GM12878 (cell line): ENCODE measurements around the gene GPBP1L1. TPM values are rescaled to one million over a fixed set of nuclear protein-coding genes. Genes with fewer than 3 reads are reported as not detected.

Source experiments
- ATF2 ChIP-seq: IDR thresholded peaks from 2 replicates; pipeline ENCODE4 v1.6.1; 2012; ENCODE audit warnings: low read length, inconsistent platforms
- BHLHE40 ChIP-seq, 2 experiments: fragments of 450-650 bp in 1 of 2; IDR thresholded peaks; 2 replicates each; pipeline ENCODE4 v1.6.1; 2011 to 2017; ENCODE audit warnings: low read depth in 2 of 2, borderline replicate concordance in 1 of 2, improper control_type of control experiment in 1 of 2, low read length in 1 of 2, mild to moderate bottlenecking in 1 of 2
- CHD1 ChIP-seq: IDR thresholded peaks from 2 replicates; pipeline ENCODE4 v1.6.1; 2012; ENCODE audit warnings: low read depth, low read length, improper control_type of control experiment
- CHD4 ChIP-seq: fragments of 200-600 bp; sonication (generic); IDR thresholded peaks from 2 replicates; pipeline ENCODE4 v1.6.1; 2016; ENCODE audit warnings: mild to moderate bottlenecking
- GATAD2B ChIP-seq: fragments of 450-650 bp; conservative IDR thresholded peaks from 2 replicates; pipeline ENCODE4 v1.6.1; 2017; ENCODE audit warnings: low read depth, mild to moderate bottlenecking, moderate library complexity
- NFXL1 ChIP-seq: fragments of 450-650 bp; IDR thresholded peaks from 2 replicates; pipeline ENCODE4 v1.6.1; 2017; ENCODE audit warnings: antibody characterized with exemption, mild to moderate bottlenecking, borderline replicate concordance
- NFYB ChIP-seq: IDR thresholded peaks from 2 replicates; pipeline ENCODE4 v1.6.1; 2011; ENCODE audit warnings: low read depth, mild to moderate bottlenecking, low read length, improper control_type of control experiment, moderate library complexity; ENCODE audit not compliant: insufficient read depth
- SKIL ChIP-seq: fragments of 450-650 bp; IDR thresholded peaks from 2 replicates; pipeline ENCODE4 v1.6.1; 2017; ENCODE audit warnings: mild to moderate bottlenecking, low read depth, inconsistent platforms; ENCODE audit not compliant: poor library complexity, severe bottlenecking
- ZBTB4 ChIP-seq: fragments of 450-650 bp; formaldehyde crosslinking; IDR thresholded peaks from 2 replicates; pipeline ENCODE4 v1.4.0; 2022; ENCODE audit warnings: mild to moderate bottlenecking, moderate library complexity
- ZNF687 ChIP-seq: fragments of 450-650 bp; IDR thresholded peaks from 2 replicates; pipeline ENCODE4 v1.6.1; 2017; ENCODE audit warnings: mild to moderate bottlenecking, moderate library complexity
- polyA plus RNA-seq, 11 experiments: library from polyadenylated mRNA; depleted of rRNA in 4 of 11; unstranded in 6 of 11; stranded (reverse) in 5 of 11; fragments of >200 nt; fragmentation: Nextera tagmentation in 4 of 11; fragmentation: Illumina TruSeq in 1 of 11; extraction: Ambion mirVana in 4 of 11; extraction: Trizol in 1 of 11; gene quantifications; 1 replicate in 1 of 11; 2 replicates in 10 of 11; pipeline versions ENCODE4 v1.2.1 to v1.2.3, GENCODE V29; 2011 to 2016; ENCODE audit warnings: inconsistent platforms in 2 of 11, missing spikeins in 2 of 11, low read depth in 1 of 11
- total RNA-seq, 4 experiments: library from RNA; depleted of rRNA in 3 of 4; stranded (reverse); fragments of >200 nt in 3 of 4; fragmentation: Illumina TruSeq in 1 of 4; extraction: Trizol in 1 of 4; gene quantifications; 2 replicates each; pipeline versions ENCODE4 v1.2.1 to v1.2.3, GENCODE V29; 2013 to 2021
- TF ChIP-seq, protein P1 (sequence below): fragments of 450-650 bp; IDR thresholded peaks from 2 replicates; pipeline ENCODE4 v1.6.1; 2014; ENCODE audit warnings: mild to moderate bottlenecking
- TF ChIP-seq, protein P2 (sequence below): fragments of 450-650 bp; IDR thresholded peaks from 2 replicates; pipeline ENCODE4 v1.6.1; 2017; ENCODE audit warnings: mild to moderate bottlenecking, moderate library complexity

Gene GPBP1L1
- total and polyA plus RNA-seq, 10 of the 15 experiments (the other 5 are each of a cell fraction or from before 2014, with no cell fraction given): 37.3 to 91.6 (median 81.2) TPM

- TF ChIP-seq BHLHE40 (IDR thresholded peaks at IDR 0.05; ENCODE audit: borderline replicate concordance in 1 of 2, low read depth in 2 of 2, low read length in 1 of 2) (peak; percentile 36 to 61; a peak in 3 of 4 replicates), ZNF687 (no peak), ZBTB4 (CRISPR knock-in tag) (no peak), ATF2 (no peak), CHD1 (no peak), SKIL (no peak), GATAD2B (no peak), NFYB (peak; percentile 88), CHD4 (no peak), NFXL1 (no peak)
- TF ChIP-seq, protein P1, sequence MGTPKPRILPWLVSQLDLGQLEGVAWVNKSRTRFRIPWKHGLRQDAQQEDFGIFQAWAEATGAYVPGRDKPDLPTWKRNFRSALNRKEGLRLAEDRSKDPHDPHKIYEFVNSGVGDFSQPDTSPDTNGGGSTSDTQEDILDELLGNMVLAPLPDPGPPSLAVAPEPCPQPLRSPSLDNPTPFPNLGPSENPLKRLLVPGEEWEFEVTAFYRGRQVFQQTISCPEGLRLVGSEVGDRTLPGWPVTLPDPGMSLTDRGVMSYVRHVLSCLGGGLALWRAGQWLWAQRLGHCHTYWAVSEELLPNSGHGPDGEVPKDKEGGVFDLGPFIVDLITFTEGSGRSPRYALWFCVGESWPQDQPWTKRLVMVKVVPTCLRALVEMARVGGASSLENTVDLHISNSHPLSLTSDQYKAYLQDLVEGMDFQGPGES: peak; percentile 67
- TF ChIP-seq, protein P2, sequence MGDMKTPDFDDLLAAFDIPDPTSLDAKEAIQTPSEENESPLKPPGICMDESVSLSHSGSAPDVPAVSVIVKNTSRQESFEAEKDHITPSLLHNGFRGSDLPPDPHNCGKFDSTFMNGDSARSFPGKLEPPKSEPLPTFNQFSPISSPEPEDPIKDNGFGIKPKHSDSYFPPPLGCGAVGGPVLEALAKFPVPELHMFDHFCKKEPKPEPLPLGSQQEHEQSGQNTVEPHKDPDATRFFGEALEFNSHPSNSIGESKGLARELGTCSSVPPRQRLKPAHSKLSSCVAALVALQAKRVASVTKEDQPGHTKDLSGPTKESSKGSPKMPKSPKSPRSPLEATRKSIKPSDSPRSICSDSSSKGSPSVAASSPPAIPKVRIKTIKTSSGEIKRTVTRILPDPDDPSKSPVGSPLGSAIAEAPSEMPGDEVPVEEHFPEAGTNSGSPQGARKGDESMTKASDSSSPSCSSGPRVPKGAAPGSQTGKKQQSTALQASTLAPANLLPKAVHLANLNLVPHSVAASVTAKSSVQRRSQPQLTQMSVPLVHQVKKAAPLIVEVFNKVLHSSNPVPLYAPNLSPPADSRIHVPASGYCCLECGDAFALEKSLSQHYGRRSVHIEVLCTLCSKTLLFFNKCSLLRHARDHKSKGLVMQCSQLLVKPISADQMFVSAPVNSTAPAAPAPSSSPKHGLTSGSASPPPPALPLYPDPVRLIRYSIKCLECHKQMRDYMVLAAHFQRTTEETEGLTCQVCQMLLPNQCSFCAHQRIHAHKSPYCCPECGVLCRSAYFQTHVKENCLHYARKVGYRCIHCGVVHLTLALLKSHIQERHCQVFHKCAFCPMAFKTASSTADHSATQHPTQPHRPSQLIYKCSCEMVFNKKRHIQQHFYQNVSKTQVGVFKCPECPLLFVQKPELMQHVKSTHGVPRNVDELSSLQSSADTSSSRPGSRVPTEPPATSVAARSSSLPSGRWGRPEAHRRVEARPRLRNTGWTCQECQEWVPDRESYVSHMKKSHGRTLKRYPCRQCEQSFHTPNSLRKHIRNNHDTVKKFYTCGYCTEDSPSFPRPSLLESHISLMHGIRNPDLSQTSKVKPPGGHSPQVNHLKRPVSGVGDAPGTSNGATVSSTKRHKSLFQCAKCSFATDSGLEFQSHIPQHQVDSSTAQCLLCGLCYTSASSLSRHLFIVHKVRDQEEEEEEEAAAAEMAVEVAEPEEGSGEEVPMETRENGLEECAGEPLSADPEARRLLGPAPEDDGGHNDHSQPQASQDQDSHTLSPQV: no peak
These were observed 103.1 kb downstream of the GPBP1L1 start (continued) for GRCh38 chr1:45583264-45583665.
